ENCODE data around the gene FAP. TPM values are rescaled to one million over a fixed set of nuclear protein-coding genes. Genes with fewer than 3 reads are reported as not detected.
A peak's percentile ranks its signal among the peaks of the same experiment; 100 is the strongest.

The FAP gene
- polyA plus RNA-seq, 4 donors, result 10.9 to 129 (median 19.6) TPM

GRCh38 chr2:162138310-162138709 is 104.9 kb downstream of the FAP start:
- no peak for DNase-seq (ENCODE audit: low read depth in 4 of 4, low spot score in 3 of 4)

GRCh38 chr2:162127422-162127821 is 115.8 kb downstream of the FAP start:
- DNase-seq (ENCODE audit: low read depth in 4 of 4, low spot score in 3 of 4), result no peak

GRCh38 chr2:162126527-162126926 is 116.7 kb downstream of the FAP start:
- DNase-seq (ENCODE audit: low read depth in 4 of 4, low spot score in 3 of 4), result no peak

GRCh38 chr2:162126111-162126519 is 117.1 kb downstream of the FAP start:
- DNase-seq (ENCODE audit: low read depth in 4 of 4, low spot score in 3 of 4), result no peak

- DNase-seq (ENCODE audit: low read depth in 4 of 4, low spot score in 3 of 4), result no peak
These were observed 118.1 kb downstream of the FAP start for GRCh38 chr2:162125138-162125537.

- DNase-seq (ENCODE audit: low read depth in 4 of 4, low spot score in 3 of 4), result peak in 3 of 4 donors; percentile 46 to 52 (median 50)
These were observed 119.2 kb downstream of the FAP start for GRCh38 chr2:162123806-162124758.

Other genes starting within 250 kb of the FAP start
- 100 to 1,000 TPM in 3 of 4 donors, 10 to 100 TPM in 1; 39.5 to 136 (median 115) TPM for gene DPP4, start 169.2 kb downstream of the FAP start, polyA plus RNA-seq (ENCODE audit: insufficient read length in 4 of 4)
- not detected for gene GCG, start 91.2 kb downstream of the FAP start, polyA plus RNA-seq (ENCODE audit: insufficient read length in 4 of 4)
- gene IFIH1, start 75.2 kb upstream of the FAP start, polyA plus RNA-seq (ENCODE audit: insufficient read length in 4 of 4), result 1 to 10 TPM; 4.9 to 8.4 (median 6.4) TPM
- gene GCA, start 100.7 kb upstream of the FAP start, polyA plus RNA-seq (ENCODE audit: insufficient read length in 4 of 4), result 10 to 100 TPM; 11.5 to 43.1 (median 35.3) TPM